ENCODE results near the gene VMA21.

DNA sequence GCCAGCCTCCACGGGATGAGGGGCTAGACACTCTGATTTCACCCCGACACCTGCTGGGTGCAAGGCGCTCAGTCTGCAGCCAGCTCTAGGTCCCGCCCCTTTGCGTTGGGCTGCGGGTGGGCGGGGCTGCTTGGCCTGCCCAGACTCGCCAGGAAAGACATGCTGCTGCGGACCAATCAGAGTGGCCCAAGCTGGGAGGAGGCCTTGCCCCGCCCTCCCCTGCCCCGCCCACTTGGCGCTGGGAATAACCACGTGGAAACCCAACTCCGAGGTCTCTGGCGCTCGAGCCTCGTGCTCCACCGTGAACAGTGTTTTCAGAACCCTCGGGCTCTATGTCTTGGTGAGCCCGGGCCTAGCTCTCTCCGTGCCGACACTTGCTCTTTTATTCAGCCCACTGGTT, 5.3 kb upstream of the VMA21 start:
- TF ChIP-seq CEBPB (IDR thresholded peaks at IDR 0.05; ENCODE audit: low read depth, low read length) (no peak), POLR2A (IDR thresholded peaks at IDR 0.05; ENCODE audit: low read depth, low read length) (no peak), BHLHE40 (IDR thresholded peaks at IDR 0.05; ENCODE audit: low read depth, low read length) (no peak), RCOR1 (IDR thresholded peaks at IDR 0.05; ENCODE audit: insufficient replicate concordance, low read length) (no peak), NFE2L2 (IDR thresholded peaks at IDR 0.05; ENCODE audit: low read depth, low read length) (no peak), SMC3 (IDR thresholded peaks at IDR 0.05; ENCODE audit: low read depth, low read length) (no peak), RAD21 (IDR thresholded peaks at IDR 0.05; ENCODE audit: low read length) (no peak), CHD1 (IDR thresholded peaks at IDR 0.05; ENCODE audit: low read depth, low read length) (no peak), RFX5 (IDR thresholded peaks at IDR 0.05; ENCODE audit: low read depth, low read length) (no peak)
- TF ChIP-seq, protein P1, sequence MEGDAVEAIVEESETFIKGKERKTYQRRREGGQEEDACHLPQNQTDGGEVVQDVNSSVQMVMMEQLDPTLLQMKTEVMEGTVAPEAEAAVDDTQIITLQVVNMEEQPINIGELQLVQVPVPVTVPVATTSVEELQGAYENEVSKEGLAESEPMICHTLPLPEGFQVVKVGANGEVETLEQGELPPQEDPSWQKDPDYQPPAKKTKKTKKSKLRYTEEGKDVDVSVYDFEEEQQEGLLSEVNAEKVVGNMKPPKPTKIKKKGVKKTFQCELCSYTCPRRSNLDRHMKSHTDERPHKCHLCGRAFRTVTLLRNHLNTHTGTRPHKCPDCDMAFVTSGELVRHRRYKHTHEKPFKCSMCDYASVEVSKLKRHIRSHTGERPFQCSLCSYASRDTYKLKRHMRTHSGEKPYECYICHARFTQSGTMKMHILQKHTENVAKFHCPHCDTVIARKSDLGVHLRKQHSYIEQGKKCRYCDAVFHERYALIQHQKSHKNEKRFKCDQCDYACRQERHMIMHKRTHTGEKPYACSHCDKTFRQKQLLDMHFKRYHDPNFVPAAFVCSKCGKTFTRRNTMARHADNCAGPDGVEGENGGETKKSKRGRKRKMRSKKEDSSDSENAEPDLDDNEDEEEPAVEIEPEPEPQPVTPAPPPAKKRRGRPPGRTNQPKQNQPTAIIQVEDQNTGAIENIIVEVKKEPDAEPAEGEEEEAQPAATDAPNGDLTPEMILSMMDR (conservative IDR thresholded peaks at IDR 0.05; ENCODE audit: low read depth, low read length), result no peak
- TF ChIP-seq, protein P2, sequence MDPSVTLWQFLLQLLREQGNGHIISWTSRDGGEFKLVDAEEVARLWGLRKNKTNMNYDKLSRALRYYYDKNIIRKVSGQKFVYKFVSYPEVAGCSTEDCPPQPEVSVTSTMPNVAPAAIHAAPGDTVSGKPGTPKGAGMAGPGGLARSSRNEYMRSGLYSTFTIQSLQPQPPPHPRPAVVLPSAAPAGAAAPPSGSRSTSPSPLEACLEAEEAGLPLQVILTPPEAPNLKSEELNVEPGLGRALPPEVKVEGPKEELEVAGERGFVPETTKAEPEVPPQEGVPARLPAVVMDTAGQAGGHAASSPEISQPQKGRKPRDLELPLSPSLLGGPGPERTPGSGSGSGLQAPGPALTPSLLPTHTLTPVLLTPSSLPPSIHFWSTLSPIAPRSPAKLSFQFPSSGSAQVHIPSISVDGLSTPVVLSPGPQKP (IDR thresholded peaks at IDR 0.05; ENCODE audit: borderline replicate concordance, low read depth, low read length), result no peak

Measured in IMR-90 (cell line).